AG04450 (cell line): ENCODE data around the gene ZBTB49. TPM values are rescaled to one million over a fixed set of nuclear protein-coding genes. Genes with fewer than 3 reads are reported as not detected.
A peak's percentile ranks its signal among the peaks of the same experiment; 100 is the strongest.

Source experiments
- CTCF ChIA-PET: fragments of 300-600, 350-600 bp; formaldehyde crosslinking; extraction: SDS; loops from one replicate; lab custom pipeline; 2022; ENCODE audit warnings: antibody characterized with exemption, inconsistent platforms; lab: Charles Lee
- POLR2A ChIA-PET: fragments of 350-600 bp; formaldehyde crosslinking; extraction: SDS; loops from one replicate; lab custom pipeline; 2021; ENCODE audit warnings: antibody characterized with exemption, inconsistent platforms; lab: Yijun Ruan, JAX
- DNase-seq: peaks from one replicate; pipeline ENCODE4 v3.0.0-alpha.2; 2011; ENCODE audit warnings: low read depth, low spot score
- H3K27ac ChIP-seq: one replicate; pipeline ENCODE4 v1.5.1; 2012; ENCODE audit warnings: low read depth, low read length, control low read depth
- H3K27me3 ChIP-seq: one replicate; pipeline ENCODE4 v1.6.0; 2012; ENCODE audit warnings: low read length; ENCODE audit not compliant: control insufficient read depth, insufficient read depth
- H3K4me3 ChIP-seq: 2 replicates; pipeline ENCODE4 v1.5.1; 2011; ENCODE audit warnings: mild to moderate bottlenecking, low read depth, low read length, control low read depth
- H3K9me3 ChIP-seq: 2 replicates; pipeline ENCODE4 v1.5.1; 2012; ENCODE audit warnings: low read length; ENCODE audit not compliant: control insufficient read depth, insufficient read depth
- CTCF ChIP-seq: IDR thresholded peaks from 2 replicates; pipeline ENCODE4 v1.5.1; 2011; ENCODE audit warnings: low read depth, low read length, control low read depth, inconsistent platforms
- polyA plus RNA-seq: library from polyadenylated mRNA; depleted of rRNA; stranded (reverse); fragments of >200 nt; gene quantifications from 2 replicates; pipeline ENCODE4 v1.2.3, GENCODE V29; 2011

ZBTB49 gene
- polyA plus RNA-seq, 1 experiment: 3.9 TPM

GRCh38 chr4:4289055-4289454 lies 996 bp upstream of the ZBTB49 start:
- Histone ChIP-seq H3K9me3 (peaks cover 5% of the 10 kb centered on the region; the same call in 1 of the 2 replicates), H3K27me3 (no peaks in the 10 kb centered on the region), H3K4me3 (peak overlapping the region; percentile 96), H3K27ac (no peak overlapping the region)
- no peak for TF ChIP-seq CTCF
- DNase-seq: no peak
- POLR2A ChIA-PET: no interaction called here
- CTCF ChIA-PET: interaction anchor here (0.6 kb wide), 1 partner anchor 1201 kb away, joined by 3 read pairs; no protein-coding TSS in a partner anchor

GRCh38 chr4:4289597-4289940 lies 482 bp upstream of the ZBTB49 start:
- H3K9me3 ChIP-seq: peaks cover 5% of the 10 kb centered on the region; the same call in 1 of the 2 replicates
- no peak for TF ChIP-seq CTCF
- H3K4me3 ChIP-seq: peak overlapping the region; percentile 96
- ChIA-PET POLR2A (interaction anchor here (1.3 to 1.5 kb wide), 2 partner anchors 9 to 150 kb away, joined by 3 read pairs; no protein-coding TSS in a partner anchor), CTCF (no interaction called here)
- peak overlapping the region; percentile 31 for H3K27ac ChIP-seq
- DNase-seq: no peak
- no peaks in the 10 kb centered on the region for H3K27me3 ChIP-seq

- CTCF ChIA-PET: interaction anchor here (0.7 kb wide), 1 partner anchor 137 kb away, joined by 3 read pairs; no protein-coding TSS in a partner anchor
- POLR2A ChIA-PET: no interaction called here
- no peak overlapping the region for H3K4me3 ChIP-seq
Observed at GRCh38 chr4:4293279-4293678, 3.2 kb downstream of the ZBTB49 start.

GRCh38 chr4:4296283-4296846 lies 6.3 kb downstream of the ZBTB49 start:
- H3K27ac ChIP-seq: no peak overlapping the region
- H3K4me3 ChIP-seq: no peak overlapping the region
- ChIA-PET POLR2A (no interaction called here), CTCF (no interaction called here)
- DNase-seq: no peak
- no peak for TF ChIP-seq CTCF
- no peaks in the 10 kb centered on the region for H3K9me3 ChIP-seq
- no peaks in the 10 kb centered on the region for H3K27me3 ChIP-seq

More at GRCh38 chr4:4293279-4293678, 3.2 kb downstream of the ZBTB49 start:
- Histone ChIP-seq H3K9me3 (peaks cover 5% of the 10 kb centered on the region; the same call in 1 of the 2 replicates), H3K27me3 (no peaks in the 10 kb centered on the region), H3K27ac (no peak overlapping the region)
- no peak for DNase-seq
- TF ChIP-seq CTCF: no peak

GRCh38 chr4:4299006-4299405 lies 9.0 kb downstream of the ZBTB49 start:
- H3K4me3 ChIP-seq: no peak overlapping the region
- ChIA-PET POLR2A (interaction anchor here (1.2 kb wide), 1 partner anchor 9 kb away, joined by 3 read pairs; the partner anchor contains the start of genes LYAR and ZBTB49), CTCF (no interaction called here)
- DNase-seq: no peak
- no peaks in the 10 kb centered on the region for H3K9me3 ChIP-seq
- no peak overlapping the region for H3K27ac ChIP-seq
- no peak for TF ChIP-seq CTCF
- H3K27me3 ChIP-seq: no peaks in the 10 kb centered on the region
